Measurements from ENCODE around the gene KIAA1549.
"Not testable (repeated sequence)": the region's sequence is repeated elsewhere in the genome, so short reads cannot be mapped to it uniquely, and the experiment has no call there.

KIAA1549 gene

GRCh38 chr7:138940602-138941001 is 40.6 kb downstream of the KIAA1549 start:
- not testable (repeated sequence) for DNase-seq

GRCh38 chr7:138937484-138937883 is 43.7 kb downstream of the KIAA1549 start:
- DNase-seq: no peak

- peak; percentile 34 for DNase-seq
Measured at GRCh38 chr7:138935465-138936011, 45.7 kb downstream of the KIAA1549 start.

GRCh38 chr7:138934861-138935260 is 46.3 kb downstream of the KIAA1549 start:
- DNase-seq: no peak

GRCh38 chr7:138934367-138934766 is 46.8 kb downstream of the KIAA1549 start:
- DNase-seq: no peak

- DNase-seq: no peak
Measured at GRCh38 chr7:138932870-138933269, 48.3 kb downstream of the KIAA1549 start.

GRCh38 chr7:138932427-138932826 is 48.8 kb downstream of the KIAA1549 start:
- no peak for DNase-seq

GRCh38 chr7:138929969-138930368 is 51.2 kb downstream of the KIAA1549 start:
- no peak for DNase-seq

GRCh38 chr7:138926241-138926612 is 55.0 kb downstream of the KIAA1549 start:
- no peak for DNase-seq

GRCh38 chr7:138924501-138925225 is 56.5 kb downstream of the KIAA1549 start:
- no peak for DNase-seq

- no peak for DNase-seq
Measured at GRCh38 chr7:138921277-138921676, 59.9 kb downstream of the KIAA1549 start.

- no peak for DNase-seq
Measured at GRCh38 chr7:138919911-138920310, 61.3 kb downstream of the KIAA1549 start.

GRCh38 chr7:138919216-138919615 is 62.0 kb downstream of the KIAA1549 start:
- DNase-seq: no peak

GRCh38 chr7:138918756-138919155 is 62.4 kb downstream of the KIAA1549 start:
- DNase-seq: no peak

GRCh38 chr7:138918176-138918575 is 63.0 kb downstream of the KIAA1549 start:
- DNase-seq: no peak

GRCh38 chr7:138917771-138918170 is 63.4 kb downstream of the KIAA1549 start:
- DNase-seq: no peak

GRCh38 chr7:138916731-138917130 is 64.5 kb downstream of the KIAA1549 start:
- DNase-seq: no peak

- DNase-seq: no peak
Measured at GRCh38 chr7:138916275-138916674, 64.9 kb downstream of the KIAA1549 start.

- DNase-seq: no peak
Measured at GRCh38 chr7:138913783-138914182, 67.4 kb downstream of the KIAA1549 start.

GRCh38 chr7:138911007-138911406 is 70.2 kb downstream of the KIAA1549 start:
- no peak for DNase-seq

- DNase-seq: no peak
Measured at GRCh38 chr7:138907850-138908249, 73.3 kb downstream of the KIAA1549 start.

GRCh38 chr7:138907201-138907847 is 73.9 kb downstream of the KIAA1549 start:
- no peak for DNase-seq

GRCh38 chr7:138903859-138904435 is 77.2 kb downstream of the KIAA1549 start:
- DNase-seq: no peak

All from femur (tissue), 1 donor.